Globus pallidus (tissue), 1 donor: ENCODE measurements around the gene CYRIA.

Experiments used
- DNase-seq: peaks from one replicate; pipeline ENCODE4 v3.0.0-alpha.2; 2015; ENCODE audit warnings: low spot score

The CYRIA gene

DNA sequence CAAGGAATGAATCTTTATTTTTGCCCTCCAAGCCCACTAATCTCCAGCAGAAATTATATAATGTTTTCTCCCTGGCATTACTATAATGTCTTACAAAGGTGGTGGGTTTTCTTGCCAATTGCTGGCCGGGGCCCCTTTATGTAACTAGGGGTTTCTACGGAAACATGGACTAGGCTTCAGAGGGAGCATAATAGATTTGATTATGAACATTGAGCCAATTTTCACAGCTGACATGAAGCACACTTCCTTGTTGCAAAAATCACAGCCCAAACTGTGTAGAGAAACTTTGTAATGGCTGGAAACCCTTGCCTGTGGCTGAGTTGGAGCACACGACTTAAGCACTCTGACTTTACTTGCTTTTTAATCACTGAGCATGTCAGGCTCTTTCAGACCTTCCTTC lies 3.8 kb upstream of the CYRIA start:
- no peak for DNase-seq

DNA sequence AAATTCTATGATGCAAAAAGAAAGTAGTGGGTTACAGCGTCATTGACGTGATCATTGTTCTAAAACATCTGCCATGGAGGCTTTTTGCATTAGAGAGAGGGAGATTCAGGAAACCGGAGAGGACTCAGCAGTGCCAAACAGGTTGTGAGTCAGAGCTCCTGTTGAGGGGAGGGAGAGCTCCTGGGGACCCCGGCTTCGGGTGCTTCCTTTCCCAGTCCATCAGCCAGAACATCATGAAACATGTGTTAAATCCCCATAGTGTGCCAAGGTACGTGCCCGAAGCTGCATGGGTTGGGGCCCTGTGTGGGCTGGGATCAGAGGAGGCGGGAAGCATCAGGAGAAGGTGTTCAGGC lies 791 bp upstream of the CYRIA start:
- no peak for DNase-seq

DNA sequence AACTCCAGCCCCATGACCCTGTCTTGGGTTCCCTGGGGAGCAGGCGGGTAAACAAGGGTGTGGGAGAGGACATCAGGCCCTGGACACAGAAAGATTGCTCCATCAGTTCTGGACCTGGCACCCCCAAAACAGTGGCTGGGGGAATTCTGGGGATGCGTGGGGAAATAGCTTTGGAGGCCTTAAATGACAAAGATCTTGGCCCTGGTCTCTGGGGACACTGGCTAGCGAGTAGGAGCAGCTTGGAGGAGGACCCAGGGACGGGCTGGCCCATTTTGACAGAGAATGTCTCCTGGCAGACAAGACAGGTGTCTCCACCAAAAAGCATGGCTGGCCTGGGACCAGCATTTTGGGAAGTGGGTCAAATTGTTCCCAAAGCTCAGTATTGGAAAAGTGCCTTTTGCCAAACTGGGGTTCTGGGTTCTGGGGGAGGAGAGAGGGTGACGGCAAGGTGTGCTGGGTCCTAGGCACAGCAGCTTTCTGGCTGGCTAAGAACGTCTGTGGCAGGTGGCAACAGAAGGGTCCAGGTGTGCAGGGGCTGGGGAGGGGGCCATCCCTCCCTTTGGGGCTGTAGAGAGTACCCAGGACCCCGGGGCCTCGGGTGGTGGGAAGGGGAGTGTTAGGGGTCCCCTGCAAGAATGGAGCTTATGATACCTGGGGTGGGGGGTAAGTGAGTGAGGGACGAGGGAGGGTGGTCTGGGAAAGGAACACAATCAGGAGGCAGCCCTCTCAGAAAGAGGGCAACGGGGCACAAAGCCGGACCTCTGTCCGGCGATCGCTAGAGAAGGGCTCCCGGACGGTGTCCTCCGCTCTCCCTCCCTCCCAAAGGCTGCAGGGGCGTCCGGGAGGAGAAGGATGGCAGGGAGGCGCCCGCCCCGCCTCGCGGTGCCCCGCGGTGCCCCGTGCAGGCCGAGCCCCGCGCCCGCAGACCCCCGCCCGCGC lies 556 bp downstream of the CYRIA start:
- no peak for DNase-seq

DNA sequence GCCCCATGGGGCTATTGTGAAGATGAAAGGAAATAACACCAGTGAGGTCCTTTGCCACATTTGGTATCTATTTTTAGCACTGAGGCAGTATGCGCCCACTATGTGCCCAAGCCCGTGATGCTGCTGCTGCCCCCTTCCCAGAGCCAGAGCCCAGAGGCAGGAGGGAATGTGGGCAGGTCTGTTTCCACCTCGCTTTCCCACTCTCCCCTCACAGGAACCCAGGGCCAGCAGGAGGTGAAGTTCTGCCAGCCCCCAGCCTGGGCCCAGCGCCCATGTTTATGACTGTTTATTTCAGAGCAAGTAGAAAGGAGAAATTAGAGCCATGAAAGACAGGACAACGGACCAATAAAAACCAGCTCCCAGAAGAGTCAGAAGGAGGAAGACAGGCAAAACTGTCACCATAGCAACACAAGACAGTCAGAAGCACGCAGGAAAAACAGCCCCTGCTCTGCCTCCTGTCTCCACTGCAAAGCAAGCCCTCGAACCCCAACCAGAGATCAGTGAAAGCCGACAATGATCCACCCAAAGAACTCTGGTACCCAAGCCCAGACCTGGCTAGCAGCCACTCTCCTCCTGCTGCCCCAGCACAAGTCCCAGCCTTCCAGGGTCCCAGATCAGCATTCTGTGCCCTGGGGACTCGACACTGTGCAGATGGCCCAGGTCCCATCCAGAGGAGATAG lies 1.4 kb downstream of the CYRIA start:
- DNase-seq = peak; percentile 79

DNA sequence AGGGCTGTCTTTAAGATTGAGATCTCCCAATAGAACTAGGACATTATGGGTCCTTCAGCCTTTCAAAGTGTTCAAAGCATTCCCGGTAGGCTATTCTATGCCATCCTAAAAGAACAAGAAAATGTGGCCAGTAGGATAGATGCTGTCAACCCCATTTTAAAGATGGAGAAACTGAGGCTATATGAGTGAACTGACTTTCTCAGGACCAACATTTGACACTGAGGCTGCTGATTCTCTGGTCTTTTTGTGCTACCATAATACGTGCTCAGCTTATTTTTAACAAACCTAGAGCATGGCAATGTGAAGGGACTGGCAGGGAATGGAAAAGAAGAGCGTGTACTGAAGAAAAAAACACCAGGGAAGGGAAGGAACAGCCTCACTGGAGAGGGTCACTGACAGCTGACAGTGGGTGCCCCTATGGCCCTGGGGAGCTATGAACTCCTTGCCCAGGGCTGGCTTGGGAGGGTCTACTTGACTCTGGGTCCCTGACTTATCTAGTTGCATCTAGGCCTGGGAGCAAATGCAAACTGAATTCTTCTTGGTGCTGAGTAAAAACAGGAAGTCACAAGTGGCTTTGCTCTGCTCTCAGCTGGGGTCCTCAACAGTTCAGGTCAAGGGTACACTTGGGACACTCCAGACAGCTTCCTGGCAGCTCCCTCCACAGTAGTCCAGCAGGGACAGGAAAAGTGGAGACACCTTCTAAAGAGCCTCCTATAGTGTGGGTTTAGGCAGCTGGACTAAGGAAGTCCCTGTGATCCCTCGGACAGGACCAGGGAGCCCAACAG lies 2.3 kb downstream of the CYRIA start:
- no peak for DNase-seq

DNA sequence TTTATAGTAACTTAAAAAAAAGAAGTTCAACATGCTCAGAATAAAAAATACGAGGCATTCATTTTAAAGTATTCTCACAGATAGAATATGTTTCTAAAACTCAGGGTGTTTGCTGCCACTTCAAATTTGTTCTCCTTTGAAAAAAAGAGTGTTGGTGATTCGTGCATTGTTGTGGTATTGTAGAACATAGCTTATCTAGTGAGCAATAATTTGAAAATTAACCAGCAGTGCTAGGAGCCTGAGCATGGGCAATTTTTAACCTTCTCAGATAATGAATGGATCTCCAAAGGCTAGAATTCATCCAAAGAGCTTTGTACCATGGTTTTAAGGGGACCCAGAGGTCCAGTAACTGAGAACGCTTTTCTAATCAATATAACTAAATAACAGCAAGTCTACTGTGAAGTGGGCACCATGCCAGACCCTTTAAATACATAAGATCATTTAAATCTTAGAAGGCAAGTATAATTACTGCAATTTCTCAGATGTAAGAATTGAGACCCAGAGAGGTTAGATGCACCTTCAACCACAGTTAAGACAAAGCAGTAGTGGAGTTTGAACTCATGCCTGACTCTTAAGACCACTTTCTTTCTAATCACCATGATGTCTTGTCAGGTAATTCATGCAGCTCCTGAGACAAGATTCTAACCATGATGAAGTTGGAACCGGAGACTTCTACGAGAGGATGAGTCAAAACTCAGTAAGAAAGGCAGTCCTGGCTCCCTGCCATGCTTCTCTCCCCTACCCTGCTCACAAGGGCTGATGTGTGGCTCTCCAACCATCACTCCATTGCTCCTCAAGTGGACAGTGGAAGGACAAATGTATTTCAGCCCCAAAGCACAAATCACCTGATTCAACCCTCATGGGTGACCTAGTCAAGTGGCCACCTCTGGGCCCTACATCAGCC lies 3.4 kb downstream of the CYRIA start:
- no peak for DNase-seq

DNA sequence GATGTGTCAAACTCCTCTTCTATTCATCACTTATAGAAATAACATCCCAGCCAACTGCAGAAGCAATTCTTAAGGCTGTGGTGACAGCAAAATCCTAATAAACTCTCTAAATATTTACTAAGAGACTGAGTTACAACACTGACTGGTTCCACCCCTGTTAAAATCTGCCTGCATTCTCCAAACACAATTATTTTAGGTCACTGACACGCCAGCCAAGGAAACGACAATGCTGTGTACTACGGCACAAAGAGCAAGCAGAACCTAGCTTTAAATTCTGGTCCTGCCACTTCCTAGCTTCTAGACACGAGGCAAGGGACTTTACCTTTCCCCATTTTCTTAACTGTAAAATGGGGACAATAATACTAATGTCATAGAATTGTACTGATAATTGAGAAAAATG lies 4.1 kb downstream of the CYRIA start:
- no peak for DNase-seq

DNA sequence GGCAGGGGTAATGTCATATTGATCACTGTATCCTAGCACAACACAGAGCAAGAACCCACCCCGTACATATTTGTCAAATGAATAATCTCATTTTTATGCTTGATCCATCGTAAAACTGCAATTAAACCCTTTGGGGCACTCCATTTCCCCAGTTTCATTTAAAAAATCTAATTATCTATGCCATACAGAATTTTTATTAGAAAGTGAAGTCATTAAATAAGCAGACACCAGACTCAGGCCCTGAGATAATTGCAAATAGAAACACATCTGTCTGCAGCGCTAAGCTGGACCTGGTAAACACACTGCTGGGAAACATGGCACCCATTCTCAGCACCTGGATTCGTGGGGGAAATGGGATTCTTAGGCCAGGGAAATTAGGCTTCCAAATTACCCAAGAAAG lies 5.1 kb downstream of the CYRIA start:
- DNase-seq = no peak

DNA sequence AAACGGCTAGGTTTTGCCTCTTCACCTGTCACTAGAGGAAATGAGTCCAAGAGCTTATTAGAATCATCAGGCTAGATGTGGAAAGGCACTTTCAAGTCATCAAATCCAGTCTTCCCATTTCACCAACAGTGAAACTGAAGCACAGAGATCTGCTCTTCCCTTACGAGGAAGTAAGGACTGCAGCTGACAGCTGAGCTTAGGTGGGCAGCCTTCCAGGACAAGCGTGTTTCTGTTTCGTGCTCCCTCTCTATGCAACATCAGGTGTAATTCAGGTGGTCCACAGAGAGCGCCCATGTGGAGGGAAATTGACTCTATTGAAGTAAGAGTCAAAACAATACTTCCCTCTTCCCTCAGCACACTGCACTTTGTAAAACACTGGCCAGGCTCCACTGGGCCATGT lies 5.5 kb downstream of the CYRIA start:
- DNase-seq = no peak

DNA sequence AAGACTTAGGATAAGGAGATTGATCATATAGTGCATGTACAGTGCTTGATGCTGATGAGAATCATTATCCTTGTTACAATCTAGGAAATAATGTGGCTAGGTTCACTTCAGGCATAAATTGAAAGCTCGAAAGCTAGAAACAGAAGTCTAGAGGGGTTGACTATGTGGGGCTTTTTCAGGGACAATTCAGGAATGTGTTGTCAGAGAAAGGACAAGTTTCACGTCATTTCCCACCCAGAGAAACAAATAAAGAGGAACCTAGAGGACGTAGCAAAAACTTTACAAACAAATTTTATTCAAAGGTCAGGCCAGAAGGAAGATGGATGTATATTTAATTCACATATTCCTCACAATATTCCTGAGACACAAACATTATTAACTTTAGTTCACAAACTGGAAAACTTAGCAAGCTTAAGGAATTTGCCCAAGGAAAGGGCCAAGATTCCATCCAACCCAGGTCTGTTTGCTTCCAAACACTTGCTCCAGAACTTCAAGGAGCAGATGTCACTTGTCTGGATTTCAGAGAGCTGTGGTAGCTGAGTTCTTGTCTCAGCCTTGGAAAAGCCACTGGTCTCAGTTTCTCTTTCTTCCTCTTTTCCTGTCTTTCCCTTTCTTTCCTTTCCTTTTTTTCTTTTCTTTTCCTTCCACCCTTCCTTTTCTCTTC lies 7.4 kb downstream of the CYRIA start:
- no peak for DNase-seq

DNA sequence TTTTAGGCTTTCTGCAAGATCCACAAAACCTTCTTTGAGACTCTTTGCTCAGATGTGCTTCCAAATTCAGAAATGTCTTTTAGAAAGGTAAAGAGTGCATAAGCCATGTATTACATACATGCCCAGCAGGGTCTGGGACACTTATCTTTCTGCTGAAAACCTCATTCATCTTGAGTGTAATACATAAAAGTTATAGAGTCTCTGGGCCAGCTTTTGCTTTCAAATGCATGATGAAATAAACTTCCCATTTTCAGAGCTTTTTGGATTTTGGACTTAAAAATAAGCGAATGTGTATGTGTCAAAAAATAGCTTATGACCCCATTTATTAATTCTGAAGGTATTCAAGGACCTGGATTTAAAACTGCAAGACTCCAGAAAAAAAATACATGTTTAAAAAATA lies 8.0 kb downstream of the CYRIA start:
- no peak for DNase-seq

DNA sequence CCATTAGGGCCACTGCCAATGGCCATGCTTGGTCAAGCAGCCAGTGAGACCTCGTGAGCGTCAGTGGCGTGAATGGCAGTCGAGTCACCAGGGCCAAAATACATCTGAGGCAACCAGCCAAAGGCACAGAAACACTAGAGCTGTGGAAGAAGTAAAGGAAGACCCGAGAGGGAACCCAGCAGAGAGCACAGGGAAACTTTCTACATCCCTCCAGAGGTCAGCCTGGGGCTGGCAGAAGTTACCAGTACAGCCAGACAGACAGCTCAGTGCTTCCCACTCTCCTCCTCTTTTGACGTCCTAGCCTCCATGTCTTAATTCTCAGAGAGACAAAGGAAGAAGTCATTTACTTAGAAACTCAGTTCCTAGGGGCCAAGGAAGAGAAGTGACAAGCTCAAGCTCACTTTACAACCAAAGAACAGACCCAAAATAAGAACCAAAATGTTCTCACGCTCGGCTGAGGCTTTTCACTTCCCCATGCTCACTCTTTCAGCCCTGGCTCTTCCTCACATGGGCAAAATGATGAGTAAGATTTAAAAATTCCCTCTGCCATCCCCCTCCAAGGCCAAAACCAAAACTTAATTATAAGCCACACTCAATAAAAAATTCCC lies 8.7 kb downstream of the CYRIA start:
- DNase-seq = peak; percentile 77

DNA sequence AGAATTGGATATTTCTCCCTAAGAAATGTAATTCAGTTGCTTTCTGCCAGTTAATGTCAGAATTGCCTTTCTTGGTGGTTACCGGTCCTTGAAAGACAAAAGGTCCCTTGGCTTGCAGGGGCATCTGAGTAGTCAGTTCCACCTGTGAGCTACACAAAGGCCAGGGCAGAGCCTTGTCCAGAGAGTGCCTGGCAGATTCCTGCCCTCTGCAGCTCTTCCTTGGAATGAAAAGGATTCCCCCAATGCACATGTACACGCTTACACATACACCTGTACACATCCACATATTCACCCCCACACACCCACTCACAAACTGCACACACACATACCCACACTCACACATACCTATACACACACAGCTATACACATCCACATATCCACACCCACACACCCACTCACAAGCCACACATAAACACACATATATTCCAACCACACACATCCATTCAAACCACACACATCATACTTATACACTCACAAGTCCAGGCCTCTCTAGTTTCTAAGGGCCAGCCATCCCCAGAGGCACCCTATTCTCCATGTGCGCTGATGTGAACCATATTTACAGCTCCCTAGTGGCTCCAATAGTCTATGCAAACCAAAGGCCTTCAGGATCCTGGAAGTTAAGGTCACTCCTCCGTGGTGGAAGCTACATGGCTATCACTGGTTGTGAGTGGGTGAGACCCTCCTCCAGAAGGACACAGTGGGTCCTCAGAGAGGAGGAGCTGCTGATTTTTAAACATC lies 9.6 kb downstream of the CYRIA start:
- DNase-seq = no peak

DNA sequence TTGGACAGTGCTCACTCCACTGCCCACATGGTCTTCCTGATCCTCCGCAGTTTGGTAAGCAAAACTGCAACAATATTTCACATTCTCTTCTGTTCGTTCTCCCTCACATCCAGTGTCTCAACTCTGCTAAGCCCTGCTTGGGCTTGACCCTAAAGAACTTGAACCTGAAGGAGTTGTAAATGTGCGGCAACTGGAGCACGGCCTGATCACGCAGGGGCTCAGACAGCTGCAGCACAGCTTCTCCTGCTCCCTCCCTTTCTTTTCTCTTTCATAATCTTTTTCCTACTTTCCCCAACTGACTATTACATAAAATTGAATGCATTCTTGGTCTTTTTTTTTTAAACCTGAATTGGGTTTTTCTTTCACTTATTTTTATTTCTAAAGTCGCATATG lies 10.2 kb downstream of the CYRIA start:
- no peak for DNase-seq

DNA sequence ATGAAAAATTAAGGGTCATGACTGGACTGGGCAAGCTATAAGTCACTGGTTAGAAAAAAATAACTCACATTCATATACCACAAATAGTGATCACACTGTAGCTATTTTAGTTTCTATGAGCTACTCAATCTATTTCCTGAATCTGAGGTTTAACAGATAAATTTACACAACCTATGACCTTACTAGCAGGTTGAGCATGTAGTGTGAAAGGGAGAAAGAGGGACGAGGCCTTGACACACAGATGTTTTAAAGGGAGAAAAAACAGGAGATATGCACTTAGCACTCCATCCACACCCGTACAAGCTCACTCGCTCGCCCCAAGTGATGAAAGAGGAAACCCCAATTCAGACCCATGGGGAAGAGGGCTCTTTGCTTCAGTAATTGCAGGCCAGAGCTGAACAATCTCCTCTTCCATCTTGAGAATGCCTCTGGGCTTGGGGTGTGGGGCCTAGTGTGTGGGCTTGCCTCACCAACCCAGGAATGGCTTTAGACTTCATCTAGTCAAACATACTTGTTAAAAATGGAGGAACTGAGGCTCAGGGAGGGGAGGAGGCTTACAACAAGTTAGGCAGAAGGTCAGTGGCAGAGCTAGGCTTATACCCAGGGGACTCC lies 10.7 kb downstream of the CYRIA start:
- no peak for DNase-seq

DNA sequence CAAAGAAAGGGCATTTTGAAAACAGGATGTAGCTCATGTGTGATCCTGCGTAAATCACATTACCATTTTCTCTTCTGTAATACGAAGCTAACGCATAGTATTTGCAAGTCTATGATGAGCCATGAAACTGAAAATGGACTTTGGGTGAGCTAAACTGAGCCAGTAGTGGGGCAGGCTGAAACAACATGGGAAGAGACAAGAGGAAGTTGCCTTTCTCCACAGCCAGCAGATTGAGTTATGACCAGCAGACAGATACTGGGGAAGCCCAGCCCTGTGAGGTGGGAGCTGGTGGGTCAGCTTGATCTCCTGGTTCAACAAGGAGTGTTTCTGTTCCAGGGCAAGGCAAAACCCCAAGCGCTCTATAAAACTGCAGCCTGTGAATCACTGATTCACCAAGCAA lies 11.8 kb downstream of the CYRIA start:
- no peak for DNase-seq

DNA sequence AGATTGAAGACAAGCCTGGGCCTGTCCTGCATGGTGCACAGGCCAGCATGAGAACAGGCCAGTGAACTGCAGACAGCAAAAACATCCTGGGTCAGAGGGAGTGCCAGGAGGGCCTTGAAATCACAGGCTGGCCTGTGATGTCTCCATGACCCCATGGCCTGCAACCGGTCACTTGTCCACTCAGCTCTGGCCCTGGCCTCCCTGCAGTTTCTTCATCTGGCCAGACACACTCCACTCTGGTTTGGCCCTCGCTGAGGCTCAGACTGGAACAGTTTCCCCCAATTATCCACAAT lies 12.6 kb downstream of the CYRIA start:
- DNase-seq = no peak

DNA sequence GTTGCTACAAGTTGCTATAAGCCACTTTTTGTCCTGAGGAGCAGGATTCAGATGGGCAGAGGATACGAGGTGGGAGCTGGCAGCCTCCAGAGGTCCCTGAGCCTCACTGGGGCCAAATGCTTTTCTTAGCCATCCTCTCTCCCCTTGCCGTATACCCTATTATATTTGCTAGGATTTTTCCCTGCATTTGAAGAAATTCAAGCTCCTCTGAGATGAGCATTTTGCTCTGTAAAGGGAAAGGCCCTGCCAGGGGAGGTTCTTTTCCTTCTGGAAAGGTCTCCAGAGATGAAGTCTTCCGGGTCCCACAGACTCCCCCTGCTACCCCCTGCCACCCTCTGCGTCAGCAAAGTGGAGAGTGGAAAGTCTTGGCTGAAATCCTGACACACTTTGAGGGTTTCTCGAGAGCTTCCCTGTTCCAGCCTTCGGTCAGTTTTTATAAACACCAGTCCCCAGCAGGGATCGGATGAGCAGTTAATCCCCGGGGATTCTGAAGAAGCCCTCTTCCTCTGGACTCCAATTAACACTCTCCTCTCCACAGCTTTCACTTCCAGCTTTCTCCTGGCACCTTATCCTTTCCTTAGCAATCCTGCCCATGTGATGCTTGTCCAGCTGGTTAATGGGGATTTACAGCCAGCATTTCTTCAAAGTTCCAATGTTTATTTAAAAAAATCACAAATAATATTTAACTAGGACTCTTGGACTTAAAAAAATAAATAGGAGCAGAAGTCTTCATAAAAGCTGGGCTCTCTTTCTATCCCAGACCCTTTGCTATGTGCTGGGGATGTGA lies 13.1 kb downstream of the CYRIA start:
- DNase-seq = no peak
